CD4-positive, alpha-beta memory T cell (primary cell): ENCODE results near the gene MARCHF2. TPM values are rescaled to one million over a fixed set of nuclear protein-coding genes. Genes with fewer than 3 reads are reported as not detected.

ENCODE experiments used
- CTCF ChIA-PET: fragments of 350-600 bp; sonication (Branson Sonifier 250); formaldehyde crosslinking; loops from one replicate; lab custom pipeline; 2021; ENCODE audit warnings: inconsistent platforms; ENCODE audit not compliant: partially characterized antibody; lab: Charles Lee
- POLR2A ChIA-PET: fragments of 350-600 bp; sonication (Branson Sonifier 250); formaldehyde crosslinking; loops from one replicate; lab custom pipeline; 2021; ENCODE audit not compliant: partially characterized antibody; lab: Charles Lee
- DNase-seq, 5 donors: peaks; one replicate each; pipeline versions ENCODE4 v3.0.0 to v3.0.0-alpha.2; 2020 to 2022; ENCODE audit warnings: mixed read lengths in 1 of 5
- H3K27ac ChIP-seq: one replicate; pipeline ENCODE4 v1.7.0; 2013; ENCODE audit warnings: low read depth, low read length
- H3K27me3 ChIP-seq: 2 replicates; pipeline ENCODE4 v1.7.0; 2013; ENCODE audit warnings: mild to moderate bottlenecking, low read length, moderate library complexity; ENCODE audit not compliant: insufficient read depth
- H3K36me3 ChIP-seq: 2 replicates; pipeline ENCODE4 v1.7.0; 2013; ENCODE audit warnings: mild to moderate bottlenecking, low read length, moderate library complexity; ENCODE audit not compliant: insufficient read depth
- H3K4me1 ChIP-seq: 2 replicates; pipeline ENCODE4 v1.7.0; 2013; ENCODE audit warnings: mild to moderate bottlenecking, low read length, moderate library complexity; ENCODE audit not compliant: insufficient read depth
- H3K4me3 ChIP-seq, 2 donors: one replicate each; pipeline ENCODE4 v1.7.0; 2013; ENCODE audit warnings: low read length in 2 of 2, mild to moderate bottlenecking in 1 of 2
- H3K9me3 ChIP-seq, 2 donors: one replicate each; pipeline ENCODE4 v1.7.0; 2013; ENCODE audit warnings: low read length in 2 of 2, control low read depth in 1 of 2; ENCODE audit not compliant: control insufficient read depth in 1 of 2
- H3K27ac Mint-ChIP-seq, 7 donors: one replicate each; pipeline ENCODE4 v1.8.0; 2020 to 2021; ENCODE audit warnings: mixed read lengths in 7 of 7, mild to moderate bottlenecking in 6 of 7, inconsistent platforms in 3 of 7, moderate library complexity in 3 of 7
- H3K27me3 Mint-ChIP-seq, 2 donors: one replicate each; pipeline ENCODE4 v1.8.0; 2020 to 2021; ENCODE audit warnings: mixed read lengths in 2 of 2
- H3K36me3 Mint-ChIP-seq, 2 donors: one replicate each; pipeline ENCODE4 v1.8.0; 2020 to 2021; ENCODE audit warnings: mixed read lengths in 2 of 2, inconsistent platforms in 1 of 2, mild to moderate bottlenecking in 1 of 2
- H3K4me1 Mint-ChIP-seq, 4 donors: one replicate each; pipeline ENCODE4 v1.8.0; 2020 to 2021; ENCODE audit warnings: mixed read lengths in 4 of 4, mild to moderate bottlenecking in 1 of 4
- H3K4me3 Mint-ChIP-seq, 8 donors: one replicate each; pipeline ENCODE4 v1.8.0; 2020 to 2021; ENCODE audit warnings: mixed read lengths in 8 of 8, mild to moderate bottlenecking in 7 of 8, moderate library complexity in 6 of 8, inconsistent platforms in 3 of 8
- H3K9me3 Mint-ChIP-seq, 8 donors: one replicate each; pipeline ENCODE4 v1.8.0; 2020 to 2021; ENCODE audit warnings: mixed read lengths in 8 of 8, mild to moderate bottlenecking in 5 of 8, inconsistent platforms in 3 of 8, moderate library complexity in 1 of 8
- intact Hi-C: fragments of 100-400 bp; cut with micrococcal nuclease; formaldehyde crosslinking; loops from one replicate; pipeline ENCODE4 v1.15.1; 2023
- polyA plus RNA-seq, 2 donors: library from polyadenylated mRNA; unstranded; fragments of 300-500 nt; fragmentation: Illumina TruSeq; gene quantifications; one replicate each; pipeline ENCODE4 v1.2.3, GENCODE V29; 2021
- total RNA-seq, 2 experiments: library from RNA; stranded (reverse); gene quantifications; one replicate each; pipeline ENCODE4 v1.2.3, GENCODE V29; 2021

MARCHF2 gene
- total and polyA plus RNA-seq, 4 experiments from 2014 or later: 25.5 to 60.9 (median 38.2) TPM

DNA sequence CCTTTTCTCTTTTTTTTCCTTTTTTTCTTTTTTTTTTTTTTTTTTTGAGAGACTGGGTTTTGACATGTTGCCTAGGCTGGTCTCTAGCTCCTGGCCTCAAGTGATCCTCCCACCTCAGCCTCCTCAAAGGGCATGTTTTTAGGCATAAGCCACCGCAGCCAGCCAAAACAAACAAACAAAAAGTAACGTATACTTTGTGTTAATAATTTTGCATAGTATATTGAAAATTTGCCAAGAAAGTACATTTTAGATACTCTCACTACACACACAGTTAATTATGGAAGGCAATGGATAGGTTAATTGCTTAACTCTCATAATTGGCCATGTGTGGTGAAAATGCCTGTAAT is 24.5 kb upstream of the MARCHF2 start:
- POLR2A ChIA-PET: interaction anchor here (0.9 kb wide), 1 partner anchor 25 kb away, joined by 3 read pairs; no protein-coding TSS in a partner anchor
- H3K4me3 Mint-ChIP-seq: peak overlapping the region in 4 of 8 donors; percentile 31 to 52 (median 40)
- no peaks in the 10 kb centered on the region for H3K9me3 Mint-ChIP-seq

GRCh38 chr19:8389891-8390616 is 23.1 kb upstream of the MARCHF2 start, which contains the start of gene RAB11B:
Gene RAB11B (plus strand): TSS chr19:8390360. CDS start chr19:8390417, 57 bp downstream.
- Histone ChIP-seq H3K4me3 (peak within 1 kb of the TSS; percentile 65 to 81), H3K9me3 (no peaks in the 10 kb centered on the region), H3K4me1 (peaks cover 22% of the 10 kb centered on the region), H3K27me3 (no peaks in the 10 kb centered on the region), H3K36me3 (no peaks in the 10 kb centered on the region), H3K27ac (peak within 1 kb of the TSS; percentile 96)
- Mint-ChIP-seq H3K36me3 (peaks cover 0 to 8% of the 10 kb centered on the region in 2 donors), H3K4me1 (peaks cover 9 to 37% (median 29%) of the 10 kb centered on the region in 4 donors), H3K4me3 (peak within 1 kb of the TSS; percentile 89 to 97 (median 93)), H3K9me3 (no peaks in the 10 kb centered on the region), H3K27me3 (no peaks in the 10 kb centered on the region), H3K27ac (peak within 1 kb of the TSS; percentile 91 to 99 (median 97))
- POLR2A ChIA-PET: interaction anchor here (0.5 to 3.0 kb wide), 14 partner anchors 10 to 124 kb away, joined by 3 to 26 read pairs (median 4); partner anchors contain the start of genes ANGPTL4, HNRNPM, MARCHF2 and NDUFA7
- intact Hi-C loops: loop anchor here (1.0 to 5.0 kb wide), 5 partner anchors 23 to 470 kb away; partner anchors contain the start of genes HNRNPM, MARCHF2, NDUFA7 and RPS28
- DNase-seq: peak; percentile 96 to 99 (median 99)
- CTCF ChIA-PET: interaction anchor here (4.4 kb wide), 1 partner anchor 23 kb away, joined by 19 read pairs; the partner anchor contains the start of gene MARCHF2

More for the DNA sequence above, 24.5 kb upstream of the MARCHF2 start:
- CTCF ChIA-PET: no interaction called here
- Histone ChIP-seq H3K27ac (no peak overlapping the region), H3K36me3 (no peaks in the 10 kb centered on the region), H3K27me3 (no peaks in the 10 kb centered on the region), H3K4me1 (peaks cover 22% of the 10 kb centered on the region), H3K9me3 (no peaks in the 10 kb centered on the region), H3K4me3 (no peak overlapping the region)
- Mint-ChIP-seq H3K4me1 (peaks cover 8 to 35% (median 25%) of the 10 kb centered on the region in 4 donors), H3K27ac (peak overlapping the region in 1 of 7 donors; percentile 24), H3K36me3 (peaks cover 0 to 5% of the 10 kb centered on the region in 2 donors), H3K27me3 (no peaks in the 10 kb centered on the region)
- intact Hi-C loops: no loop called here
- DNase-seq: no peak

GRCh38 chr19:8390617-8390981 is 22.5 kb upstream of the MARCHF2 start:
- Histone ChIP-seq H3K36me3 (no peaks in the 10 kb centered on the region), H3K9me3 (no peaks in the 10 kb centered on the region), H3K27ac (peak overlapping the region; percentile 96), H3K4me3 (peak overlapping the region in 1 of 2 donors; percentile 65), H3K27me3 (no peaks in the 10 kb centered on the region), H3K4me1 (peaks cover 22% of the 10 kb centered on the region)
- Mint-ChIP-seq H3K4me3 (peak overlapping the region; percentile 82 to 90 (median 88)), H3K27me3 (no peaks in the 10 kb centered on the region), H3K36me3 (peaks cover 0 to 8% of the 10 kb centered on the region in 2 donors), H3K9me3 (no peaks in the 10 kb centered on the region), H3K27ac (peak overlapping the region; percentile 88 to 97 (median 91)), H3K4me1 (peaks cover 9 to 37% (median 29%) of the 10 kb centered on the region in 4 donors)
- peak; percentile 88 to 92 (median 89) for DNase-seq
- intact Hi-C loops: loop anchor here (1.0 to 5.0 kb wide), 5 partner anchors 23 to 470 kb away; partner anchors contain the start of genes HNRNPM, MARCHF2, NDUFA7 and RPS28
- ChIA-PET CTCF (interaction anchor here (4.4 kb wide), 1 partner anchor 22 kb away, joined by 19 read pairs; the partner anchor contains the start of gene MARCHF2), POLR2A (interaction anchor here (0.5 to 3.0 kb wide), 16 partner anchors 10 to 179 kb away, joined by 3 to 26 read pairs (median 4); partner anchors contain the start of genes ANGPTL4, HNRNPM, MARCHF2 and NDUFA7)

- Histone ChIP-seq H3K4me1 (peaks cover 22% of the 10 kb centered on the region), H3K4me3 (peak overlapping the region in 1 of 2 donors; percentile 65), H3K36me3 (no peaks in the 10 kb centered on the region), H3K27ac (no peak overlapping the region), H3K9me3 (no peaks in the 10 kb centered on the region), H3K27me3 (no peaks in the 10 kb centered on the region)
- H3K27me3 Mint-ChIP-seq: no peaks in the 10 kb centered on the region
- H3K4me1 Mint-ChIP-seq: peaks cover 14 to 43% (median 34%) of the 10 kb centered on the region in 4 donors
- ChIA-PET CTCF (interaction anchor here (0.6 to 4.4 kb wide), 3 partner anchors 22 to 88 kb away, joined by 3 to 19 read pairs (median 3); partner anchors contain the start of gene MARCHF2), POLR2A (interaction anchor here (0.6 to 3.0 kb wide), 10 partner anchors 9 to 178 kb away, joined by 3 to 26 read pairs (median 4); partner anchors contain the start of genes HNRNPM, MARCHF2 and ZNF414)
- no peaks in the 10 kb centered on the region for H3K9me3 Mint-ChIP-seq
- H3K27ac Mint-ChIP-seq: peak overlapping the region; percentile 70 to 97 (median 91)
- peaks cover 0 to 11% of the 10 kb centered on the region in 2 donors for H3K36me3 Mint-ChIP-seq
- peak overlapping the region; percentile 82 to 90 (median 88) for H3K4me3 Mint-ChIP-seq
- no peak for DNase-seq
- intact Hi-C loops: loop anchor here (5.0 kb wide), 1 partner anchor 121 kb away; the partner anchor contains the start of gene ZNF414
Measured at GRCh38 chr19:8391198-8392016, 21.7 kb upstream of the MARCHF2 start.

DNA sequence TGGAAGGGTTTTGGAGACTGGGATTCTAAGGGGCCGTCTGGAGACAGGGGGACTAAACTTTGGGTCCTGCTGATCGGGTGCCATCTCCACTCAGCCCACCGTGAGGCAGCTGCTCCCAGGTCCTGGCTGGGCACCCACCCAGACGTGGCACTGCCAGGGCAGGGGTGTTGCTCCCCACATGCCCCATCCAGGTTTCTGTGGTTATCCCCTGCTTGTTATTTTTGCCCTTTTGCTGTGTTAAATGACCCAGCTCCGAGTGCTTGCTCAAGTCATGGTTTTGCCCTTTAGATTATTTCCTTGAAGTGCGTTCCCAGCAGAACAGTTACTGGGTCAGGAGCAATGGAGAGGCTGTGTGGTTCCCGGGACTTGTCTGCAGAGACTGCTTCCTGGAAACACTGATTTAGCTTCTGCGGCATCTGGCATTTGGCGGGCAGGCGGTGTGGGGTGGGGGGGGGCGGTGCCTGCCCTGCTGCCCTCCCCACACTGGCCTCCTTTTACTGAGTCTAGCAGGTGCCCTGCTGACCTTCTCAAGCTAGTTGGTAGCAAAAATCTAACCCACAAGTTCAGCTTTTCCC is 21.0 kb upstream of the MARCHF2 start:
- Mint-ChIP-seq H3K27me3 (no peaks in the 10 kb centered on the region), H3K27ac (peak overlapping the region in 3 of 7 donors; percentile 57 to 79 (median 79)), H3K36me3 (peaks cover 0 to 16% of the 10 kb centered on the region in 2 donors), H3K9me3 (no peaks in the 10 kb centered on the region), H3K4me3 (peak overlapping the region in 3 of 8 donors; percentile 43 to 82 (median 65)), H3K4me1 (peaks cover 19 to 50% (median 40%) of the 10 kb centered on the region in 4 donors)
- Histone ChIP-seq H3K36me3 (no peaks in the 10 kb centered on the region), H3K4me3 (no peak overlapping the region), H3K9me3 (no peaks in the 10 kb centered on the region), H3K27ac (no peak overlapping the region), H3K4me1 (peaks cover 28% of the 10 kb centered on the region), H3K27me3 (no peaks in the 10 kb centered on the region)
- intact Hi-C loops: loop anchor here (5.0 kb wide), 1 partner anchor 120 kb away; the partner anchor contains the start of gene ZNF414
- no peak for DNase-seq
- CTCF ChIA-PET: interaction anchor here (0.6 to 4.4 kb wide), 2 partner anchors 21 to 87 kb away, joined by 3 to 19 read pairs; partner anchors contain the start of gene MARCHF2
- POLR2A ChIA-PET: interaction anchor here (1.4 to 3.0 kb wide), 2 partner anchors 21 to 38 kb away, joined by 3 to 26 read pairs; partner anchors contain the start of gene MARCHF2
